ENCODE measurements around the gene IER3IP1.
"Not testable (repeated sequence)": the region's sequence is repeated elsewhere in the genome, so short reads cannot be mapped to it uniquely, and the experiment has no call there.

Gene IER3IP1, protein sequence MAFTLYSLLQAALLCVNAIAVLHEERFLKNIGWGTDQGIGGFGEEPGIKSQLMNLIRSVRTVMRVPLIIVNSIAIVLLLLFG

DNA sequence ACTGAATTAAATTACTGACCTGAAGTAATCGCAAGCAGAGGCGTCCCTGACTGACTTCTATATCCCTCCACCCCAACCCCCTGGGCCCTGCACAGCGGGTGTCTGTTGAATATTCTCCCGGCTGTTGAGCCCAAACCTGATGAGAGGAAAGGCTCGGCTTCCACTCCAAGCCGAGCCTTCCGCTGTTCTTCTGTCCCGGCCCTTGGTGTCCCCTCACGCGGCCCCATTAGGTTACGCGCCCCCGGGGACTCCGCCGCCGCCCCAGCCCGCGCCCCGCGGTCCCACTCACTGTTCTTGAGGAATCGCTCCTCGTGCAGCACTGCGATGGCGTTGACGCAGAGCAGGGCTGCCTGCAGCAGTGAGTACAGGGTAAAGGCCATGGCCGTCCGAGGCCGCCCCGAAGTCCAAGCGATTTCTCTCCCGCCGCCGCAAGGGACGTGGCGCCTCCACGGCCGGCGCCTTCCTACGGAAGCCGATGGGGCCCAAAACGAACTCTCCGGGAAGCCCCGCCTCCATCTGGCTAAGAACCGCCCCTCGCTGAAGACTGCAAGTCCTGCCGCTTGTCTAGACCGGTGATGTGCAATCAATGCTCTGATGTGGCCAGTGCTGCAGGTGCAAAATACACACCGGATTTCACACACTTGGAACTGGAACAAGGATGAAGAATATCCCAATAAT, at the start of gene IER3IP1:
IER3IP1 (minus strand) TSS at position 467 of the 678 bp plus-strand sequence; CDS start at position 380, 87 bp downstream.
- DNase-seq (peak; percentile 85 to 89), ATAC-seq (peak; percentile 93)
- Mint-ChIP-seq H3K9me3 (no peaks in the 10 kb centered on the region), H3K27me3 (peaks cover 4% of the 10 kb centered on the region), H3K4me3 (peak within 1 kb of the TSS in 1 of 2 donors; percentile 34), H3K4me1 (no peaks in the 10 kb centered on the region), H3K27ac (peak within 1 kb of the TSS; percentile 89 to 90)

DNA sequence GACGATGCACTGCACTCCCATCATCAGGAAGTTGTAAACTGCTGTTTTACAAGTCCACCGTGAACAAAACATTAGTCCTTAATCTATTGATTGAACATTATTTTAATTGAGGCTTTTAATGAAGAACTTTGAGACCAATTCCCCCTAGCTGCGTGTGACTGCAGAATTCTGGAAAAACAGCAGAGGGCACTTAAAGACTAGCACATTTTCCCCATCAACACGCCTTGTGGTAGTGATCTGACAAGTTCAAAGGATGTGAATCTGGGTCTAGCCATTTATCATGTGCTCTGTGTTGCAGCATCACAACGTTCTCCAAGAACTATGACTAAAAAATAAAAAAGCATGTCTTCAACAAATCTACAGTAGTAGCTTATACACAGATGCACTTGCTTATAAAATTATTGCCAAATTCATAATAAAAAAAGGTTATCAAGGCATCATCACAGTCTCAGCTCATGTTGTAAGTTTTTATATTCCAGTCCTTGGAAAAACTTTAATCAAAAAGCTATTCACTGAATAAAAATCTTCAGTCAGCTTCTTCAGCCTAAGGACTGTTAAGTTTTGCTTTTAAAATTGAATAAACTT, 39.5 kb upstream of the IER3IP1 start:
- ATAC-seq (peak; percentile 84), DNase-seq (peak; percentile 15 to 34)
- Mint-ChIP-seq H3K9me3 (no peaks in the 10 kb centered on the region), H3K4me1 (no peaks in the 10 kb centered on the region), H3K27me3 (peaks cover 64% of the 10 kb centered on the region), H3K4me3 (no peak overlapping the region), H3K27ac (no peak overlapping the region)

DNA sequence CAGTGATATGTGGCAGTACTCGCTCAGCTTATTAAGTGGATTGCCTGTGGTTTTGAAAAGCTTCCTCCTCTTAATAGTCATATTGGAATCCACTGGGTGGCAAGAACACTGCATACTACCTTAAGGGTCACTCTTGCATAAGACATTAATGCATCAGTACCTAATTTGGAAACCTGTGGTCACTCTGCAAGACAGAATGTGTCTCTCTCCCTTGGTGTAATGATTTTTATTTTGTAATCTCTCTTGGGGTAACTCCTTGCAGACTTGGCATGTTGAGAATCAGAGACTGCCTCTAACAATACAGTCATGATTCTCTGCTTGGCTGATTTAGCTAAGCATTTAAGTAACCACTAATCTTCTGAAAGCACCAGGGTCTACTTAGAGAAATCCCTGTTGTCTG, 33.0 kb upstream of the IER3IP1 start:
- no peaks in the 10 kb centered on the region for H3K4me1 Mint-ChIP-seq
- H3K27me3 Mint-ChIP-seq = peaks cover 52% of the 10 kb centered on the region
- no peak for ATAC-seq
- no peak overlapping the region for H3K4me3 Mint-ChIP-seq
- H3K9me3 Mint-ChIP-seq = no peaks in the 10 kb centered on the region
- no peak for DNase-seq
- H3K27ac Mint-ChIP-seq = no peak overlapping the region

DNA sequence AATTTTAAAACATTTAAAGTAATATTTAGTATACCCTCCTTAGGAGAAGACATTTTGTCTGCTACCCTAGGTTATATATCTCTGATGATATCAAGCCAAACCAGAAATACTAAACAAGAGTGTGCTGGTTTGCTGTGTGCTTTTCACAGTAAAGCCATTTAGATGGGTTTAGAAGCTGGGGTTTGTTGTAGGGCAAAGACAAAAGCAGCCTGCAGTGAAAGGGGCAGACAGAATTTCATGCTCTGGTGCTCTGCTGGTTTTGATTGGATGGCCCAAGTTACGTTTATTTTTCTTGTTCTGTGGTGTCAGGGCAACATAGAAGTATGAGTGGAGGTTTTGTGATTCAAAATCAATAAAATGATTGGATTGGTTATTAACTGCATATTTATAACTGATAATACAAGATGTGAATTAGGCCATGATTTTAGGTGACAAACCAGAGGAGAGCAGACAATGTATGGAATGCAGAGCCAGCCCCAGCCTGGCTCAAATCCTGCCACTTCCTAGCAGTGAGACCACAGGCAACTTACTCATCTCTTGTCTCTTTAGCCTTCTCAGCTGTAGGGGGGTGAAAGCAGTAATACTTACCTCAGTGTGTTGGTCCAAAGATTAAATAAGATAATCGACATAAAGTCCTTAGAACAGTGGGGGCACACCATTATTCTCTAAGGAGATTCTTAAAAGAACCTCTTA, 30.9 kb upstream of the IER3IP1 start:
- Mint-ChIP-seq H3K27me3 (peaks cover 37% of the 10 kb centered on the region), H3K4me1 (no peaks in the 10 kb centered on the region), H3K9me3 (no peaks in the 10 kb centered on the region), H3K4me3 (no peak overlapping the region), H3K27ac (no peak overlapping the region)
- DNase-seq (no peak), ATAC-seq (no peak)

DNA sequence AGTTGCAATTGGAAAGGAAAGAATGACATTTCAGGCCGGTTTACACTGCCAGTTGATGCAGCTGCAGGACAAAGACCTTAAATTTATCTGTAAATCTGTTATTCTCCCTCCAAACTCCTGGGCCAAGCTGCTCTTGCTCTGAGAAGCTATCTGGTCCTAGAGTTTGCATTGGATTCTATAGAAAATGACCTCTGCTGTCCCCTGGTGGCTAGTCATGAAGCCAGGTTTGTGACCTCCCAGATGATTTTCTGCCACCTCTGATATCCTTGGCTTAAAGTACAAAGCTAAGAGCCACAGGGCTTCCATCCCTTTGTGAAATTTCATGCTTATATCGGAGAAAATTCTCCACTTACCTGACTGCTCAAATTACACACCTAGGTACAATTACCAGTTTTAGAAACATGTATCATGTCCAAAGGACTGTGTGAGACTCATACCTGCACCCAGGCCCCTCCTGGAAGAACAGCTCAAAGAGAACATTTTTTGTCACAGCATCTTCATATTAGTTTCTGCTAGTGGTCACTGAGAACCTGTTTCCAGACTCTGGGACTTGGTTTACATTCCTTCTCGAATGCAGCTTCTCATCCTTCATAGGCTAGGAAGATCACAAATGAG, 28.9 kb upstream of the IER3IP1 start:
- DNase-seq (peak; percentile 21 to 30), ATAC-seq (no peak)
- H3K27me3 Mint-ChIP-seq = peaks cover 23% of the 10 kb centered on the region
- H3K27ac Mint-ChIP-seq = peak overlapping the region in 1 of 2 donors; percentile 33
- H3K9me3 Mint-ChIP-seq = no peaks in the 10 kb centered on the region
- H3K4me1 Mint-ChIP-seq = no peaks in the 10 kb centered on the region
- no peak overlapping the region for H3K4me3 Mint-ChIP-seq

DNA sequence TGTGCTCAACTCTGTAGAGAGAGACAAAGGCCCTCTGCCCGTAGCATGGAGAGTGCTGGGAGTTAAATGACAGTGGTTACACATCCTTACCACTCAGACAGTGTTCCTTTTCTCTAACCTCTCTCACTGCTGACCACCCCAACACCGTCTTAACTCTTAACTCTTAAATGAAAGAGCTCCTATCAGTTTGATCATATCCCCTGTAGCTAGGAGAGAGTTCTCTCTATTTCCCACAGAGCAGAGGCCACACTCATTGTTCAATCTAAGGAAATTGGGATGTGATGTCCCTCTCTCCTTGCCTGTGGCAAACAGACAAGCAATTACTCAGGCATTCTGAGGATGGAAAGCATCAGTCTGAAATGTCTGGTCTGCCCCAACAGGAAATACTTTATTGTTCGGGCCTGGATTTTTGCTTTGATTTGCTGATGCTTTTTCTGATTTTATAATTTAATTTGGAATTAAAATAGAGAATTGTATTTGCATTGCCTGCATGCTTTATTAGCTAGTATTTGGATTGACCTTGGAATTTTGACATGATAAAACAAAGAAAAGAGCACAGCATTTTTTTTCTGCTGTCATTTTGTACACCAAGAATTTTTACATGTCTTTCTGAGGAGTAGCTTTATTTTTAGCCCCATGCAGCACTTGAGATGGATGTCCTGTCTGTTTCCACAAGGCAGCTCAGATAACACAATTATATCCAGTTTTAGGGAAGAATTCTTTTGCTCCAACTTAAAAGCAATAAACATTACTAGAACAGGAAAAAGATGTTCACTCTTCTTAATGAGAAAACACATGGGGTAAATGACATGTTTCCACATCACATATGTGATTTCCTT, 27.7 kb upstream of the IER3IP1 start:
- Mint-ChIP-seq H3K4me3 (no peak overlapping the region), H3K27ac (no peak overlapping the region), H3K9me3 (no peaks in the 10 kb centered on the region), H3K27me3 (peaks cover 12% of the 10 kb centered on the region), H3K4me1 (no peaks in the 10 kb centered on the region)
- ATAC-seq (no peak), DNase-seq (no peak)

DNA sequence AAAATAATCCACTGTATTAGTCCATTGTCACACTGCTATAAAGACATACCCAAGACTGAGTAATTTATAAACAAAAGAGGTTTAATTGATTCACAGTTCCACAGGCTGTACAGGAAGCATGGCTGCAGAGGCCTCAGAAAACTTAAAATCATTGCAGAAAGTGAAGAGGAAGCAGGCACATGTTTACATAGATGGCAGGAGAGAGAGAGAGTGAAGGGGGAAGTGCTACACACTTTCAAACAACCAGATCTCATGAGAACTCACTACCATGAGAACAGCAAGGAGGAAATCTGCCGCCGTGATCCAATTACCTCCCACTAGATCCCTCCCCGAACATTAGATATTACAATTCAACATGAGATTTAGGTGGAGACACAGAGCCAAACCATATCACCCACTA, 19.8 kb upstream of the IER3IP1 start:
- not testable (repeated sequence) for H3K27ac Mint-ChIP-seq

DNA sequence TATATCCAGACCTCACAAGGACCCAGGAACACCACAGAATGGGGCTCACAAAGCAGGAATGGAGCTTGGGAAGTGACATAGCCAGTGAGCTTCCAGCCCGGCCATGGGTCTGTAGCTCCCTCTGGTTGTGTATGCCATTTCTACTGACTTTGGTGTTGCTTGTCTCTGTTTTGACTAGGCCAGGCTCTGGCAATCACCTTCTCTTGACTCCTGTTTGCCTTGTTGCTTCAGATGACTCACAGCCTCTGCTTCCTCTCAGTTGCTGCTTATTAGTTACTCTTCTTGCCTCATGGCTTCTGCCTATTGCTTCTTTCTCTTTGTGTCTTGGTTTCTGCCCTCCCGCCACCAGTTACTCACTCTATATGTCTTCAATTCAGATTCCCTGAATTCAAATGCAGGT, 15.8 kb upstream of the IER3IP1 start:
- no peaks in the 10 kb centered on the region for H3K4me1 Mint-ChIP-seq
- DNase-seq (no peak), ATAC-seq (no peak)
- peaks cover 17% of the 10 kb centered on the region for H3K27me3 Mint-ChIP-seq
- H3K4me3 Mint-ChIP-seq = no peak overlapping the region
- H3K9me3 Mint-ChIP-seq = no peaks in the 10 kb centered on the region
- H3K27ac Mint-ChIP-seq = no peak overlapping the region

More for the DNA sequence above, 19.8 kb upstream of the IER3IP1 start:
- not testable (repeated sequence) for H3K4me1 Mint-ChIP-seq, DNase-seq, H3K9me3 Mint-ChIP-seq, H3K4me3 Mint-ChIP-seq, ATAC-seq
- peaks cover 21% of the 10 kb centered on the region for H3K27me3 Mint-ChIP-seq

DNA sequence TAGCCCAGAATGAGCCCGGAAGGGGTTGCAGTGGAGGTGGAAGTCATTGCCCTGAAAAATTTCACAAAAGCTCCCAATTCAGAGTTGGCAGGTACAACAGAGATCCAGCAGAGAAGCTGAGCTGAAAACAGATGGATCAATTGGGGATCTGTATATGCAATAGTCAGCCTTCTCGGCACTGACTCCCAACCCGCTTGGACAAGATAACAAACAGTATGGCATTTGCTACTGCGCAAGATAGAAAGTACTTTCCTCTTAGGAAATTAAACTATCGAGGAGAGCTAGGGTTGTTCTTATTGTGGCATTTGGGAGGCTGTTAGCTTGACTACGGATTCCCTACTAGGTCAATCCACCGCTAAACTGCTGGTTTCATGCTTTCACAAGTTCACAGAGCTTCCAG, 11.6 kb upstream of the IER3IP1 start:
- Mint-ChIP-seq H3K4me1 (no peaks in the 10 kb centered on the region), H3K27me3 (peaks cover 16% of the 10 kb centered on the region), H3K9me3 (peaks cover 13 to 15% of the 10 kb centered on the region in 2 donors), H3K4me3 (no peak overlapping the region), H3K27ac (no peak overlapping the region)
- no peak for ATAC-seq
- DNase-seq = no peak

DNA sequence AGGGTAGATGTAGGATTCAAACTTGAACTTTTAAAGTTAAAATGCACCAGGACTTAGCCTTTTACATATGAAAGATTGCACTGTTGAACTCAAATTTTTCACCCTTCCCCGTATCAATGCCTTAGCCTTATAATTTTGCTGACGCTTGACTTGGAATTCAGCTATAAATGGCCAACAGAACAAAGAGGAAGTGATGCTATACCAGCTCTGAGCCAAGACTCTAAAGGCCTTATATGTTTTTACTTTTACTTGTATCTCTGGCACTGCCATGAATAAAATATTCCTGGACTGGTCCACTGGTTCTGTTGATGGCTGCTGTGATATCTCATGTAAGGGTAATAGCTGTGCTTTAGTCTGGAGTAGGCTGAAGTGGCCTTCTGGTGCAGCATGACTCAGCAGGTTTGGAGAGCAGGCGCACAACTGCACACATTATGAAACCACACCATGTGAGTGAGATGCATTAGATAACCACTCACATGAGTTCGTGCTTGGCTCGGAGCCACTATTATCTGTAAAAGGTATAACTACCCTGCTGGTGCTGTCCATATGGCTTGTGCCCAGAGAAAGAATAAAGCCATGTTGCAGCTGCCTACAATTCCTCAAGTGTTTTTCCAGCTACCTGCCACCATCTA, 8.4 kb upstream of the IER3IP1 start:
- Mint-ChIP-seq H3K4me1 (no peaks in the 10 kb centered on the region), H3K27ac (no peak overlapping the region), H3K4me3 (no peak overlapping the region), H3K9me3 (peaks cover 13 to 15% of the 10 kb centered on the region in 2 donors), H3K27me3 (peaks cover 17% of the 10 kb centered on the region)
- no peak for ATAC-seq
- DNase-seq = no peak

DNA sequence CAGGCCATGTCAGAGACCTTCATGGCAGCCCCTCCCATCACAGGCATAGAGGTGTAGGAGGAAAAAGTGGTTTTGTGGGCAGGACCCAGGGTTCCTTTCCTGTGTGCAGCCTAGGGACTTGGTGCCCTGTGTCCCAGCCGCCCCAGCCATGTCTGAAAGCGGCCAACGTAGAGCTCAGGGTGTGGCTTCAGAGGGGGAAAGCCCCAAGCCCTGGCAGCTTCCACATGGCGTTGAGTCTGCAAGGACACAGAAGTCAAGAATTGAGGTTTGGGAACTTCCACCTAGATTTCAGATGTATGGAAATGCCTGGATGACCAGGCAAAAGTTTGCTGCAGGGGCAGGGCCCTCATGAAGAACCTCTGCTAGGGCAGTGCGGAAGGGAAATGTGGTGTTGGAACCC, 6.0 kb upstream of the IER3IP1 start:
- DNase-seq, ATAC-seq, H3K4me3 Mint-ChIP-seq, H3K4me1 Mint-ChIP-seq, H3K27ac Mint-ChIP-seq: not testable (repeated sequence)
- H3K9me3 Mint-ChIP-seq = peaks cover 13 to 15% of the 10 kb centered on the region in 2 donors
- peaks cover 12% of the 10 kb centered on the region for H3K27me3 Mint-ChIP-seq

DNA sequence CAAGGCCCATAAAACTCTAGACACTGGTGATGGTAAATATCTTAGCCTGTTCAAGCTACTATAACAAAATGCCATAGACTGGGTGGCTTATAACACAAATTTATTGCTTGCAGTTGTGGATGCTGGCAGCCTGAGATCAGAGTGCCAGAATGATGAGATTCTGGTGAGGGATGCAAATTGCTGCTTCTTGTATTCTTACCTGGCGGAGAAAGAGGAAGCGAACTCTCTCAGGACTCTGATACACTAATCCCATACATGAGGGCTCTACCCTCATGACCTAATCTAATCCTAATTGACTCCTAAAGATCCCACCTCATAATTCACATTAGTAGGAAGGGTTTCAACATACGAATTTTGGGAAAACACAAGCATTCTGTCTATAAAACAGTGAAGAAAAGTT, 4.6 kb upstream of the IER3IP1 start:
- Mint-ChIP-seq H3K27me3 (peaks cover 8% of the 10 kb centered on the region), H3K4me1 (no peaks in the 10 kb centered on the region), H3K4me3 (no peak overlapping the region), H3K9me3 (peaks cover 12 to 13% of the 10 kb centered on the region in 2 donors), H3K27ac (no peak overlapping the region)
- DNase-seq = no peak
- ATAC-seq = no peak

DNA sequence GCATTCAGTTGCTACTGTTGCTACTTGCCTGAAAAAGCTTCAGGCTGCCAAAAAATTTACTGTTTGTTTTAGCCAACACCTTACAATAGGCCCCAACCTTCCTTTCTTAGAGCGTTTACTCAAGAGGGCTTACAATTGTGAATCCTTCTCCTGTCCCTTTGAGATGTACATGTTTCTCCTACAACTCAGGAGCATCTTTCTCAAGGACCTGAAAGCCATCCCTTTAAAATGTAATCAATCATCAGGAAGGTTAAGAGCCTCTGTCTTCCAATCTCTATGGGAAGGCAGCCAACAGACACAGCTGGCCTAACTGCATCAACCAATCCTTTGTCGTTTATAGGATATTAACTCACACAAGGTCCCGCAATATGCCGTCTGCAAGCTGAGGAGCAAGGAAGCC, 3.4 kb upstream of the IER3IP1 start:
- Mint-ChIP-seq H3K27ac (no peak overlapping the region), H3K4me3 (no peak overlapping the region), H3K4me1 (no peaks in the 10 kb centered on the region), H3K9me3 (peaks cover 5% of the 10 kb centered on the region in 2 donors), H3K27me3 (peaks cover 8% of the 10 kb centered on the region)
- no peak for DNase-seq
- no peak for ATAC-seq

DNA sequence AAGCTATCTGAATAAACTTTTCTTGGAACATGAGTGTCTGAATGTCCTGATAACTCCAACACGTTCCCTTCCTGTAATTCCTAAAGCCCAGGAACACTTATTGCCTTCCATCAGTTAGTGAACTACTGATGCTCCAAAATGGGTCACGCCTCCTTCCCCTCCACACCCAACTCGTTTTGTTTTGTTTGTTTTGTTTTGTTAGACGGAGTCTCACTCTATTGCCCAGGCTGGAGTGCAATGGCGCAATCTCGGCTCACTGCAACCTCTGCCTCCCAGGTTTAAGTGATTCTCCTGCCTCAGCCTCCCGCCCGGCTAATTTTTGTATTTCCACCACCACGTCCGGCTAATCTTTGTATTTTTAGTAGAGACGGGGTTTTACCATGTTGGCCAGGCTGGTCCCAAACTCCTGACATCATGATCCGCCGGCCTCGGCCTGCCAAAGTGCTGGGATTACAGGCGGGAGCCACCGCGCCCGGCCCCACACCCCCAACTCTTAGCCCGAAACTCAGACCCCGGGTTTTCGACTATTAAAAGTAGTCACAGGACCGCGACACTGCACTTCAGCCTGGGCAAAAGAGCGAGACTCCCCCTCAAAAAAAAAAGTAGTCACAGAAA, 774 bp downstream of the IER3IP1 start:
- DNase-seq = peak in 1 of 2 donors; percentile 10
- peak overlapping the region; percentile 89 to 90 for H3K27ac Mint-ChIP-seq

More for the DNA sequence above, 774 bp downstream of the IER3IP1 start:
- peak; percentile 8 for ATAC-seq
- H3K4me1 Mint-ChIP-seq = no peaks in the 10 kb centered on the region
- H3K9me3 Mint-ChIP-seq = no peaks in the 10 kb centered on the region
- no peak overlapping the region for H3K4me3 Mint-ChIP-seq
- H3K27me3 Mint-ChIP-seq = no peaks in the 10 kb centered on the region

All from stimulated activated naive CD8-positive, alpha-beta T cell treated with anti-CD3 and anti-CD28 coated beads, Interleukin-15, amount 100 ng/mL, for 72 hours (primary cell).